ENCODE measurements around the gene PF4V1. TPM values are rescaled to one million over a fixed set of nuclear protein-coding genes. Genes with fewer than 3 reads are reported as not detected.

PF4V1 gene
- total and polyA plus RNA-seq, 9 of the 15 experiments (the other 6 are each of a cell fraction or from before 2014, with no cell fraction given) = not detected

- H3K9me1 ChIP-seq (ENCODE audit: control insufficient read depth, insufficient read depth, low read length) = no peaks in the 10 kb centered on the region
- no peak for DNase-seq (ENCODE audit: extremely low read depth in 1 of 4, low spot score in 3 of 4)
- no TSS peak for BruUV-seq (replicated peaks)
- POLR2A ChIA-PET = no interaction called here
- no peak overlapping the region for H3K4me2 ChIP-seq (ENCODE audit: insufficient read depth, low read length)
- H3K36me3 ChIP-seq (ENCODE audit: control insufficient read depth, insufficient read depth, low read length) = no peaks in the 10 kb centered on the region
- no peaks in the 10 kb centered on the region for H3K27me3 ChIP-seq (ENCODE audit: control insufficient read depth in 2 of 2, insufficient read depth in 2 of 2, low read length in 2 of 2)
- no peaks in the 10 kb centered on the region for H3K79me2 ChIP-seq (ENCODE audit: control insufficient read depth, insufficient read depth, low read length)
- no peak for ATAC-seq
- 79% methylated on average over 2 of the region's 4 CpGs for WGBS (ENCODE audit: insufficient coverage, low coverage, missing lambda C conversion rate)
- intact Hi-C loops (cut with micrococcal nuclease) (no loop called here), in situ Hi-C loops (cut with MboI) (no loop called here)
- no peak overlapping the region for H3K9ac ChIP-seq (ENCODE audit: insufficient read depth in 1 of 2, low read depth in 2 of 2, low read length in 2 of 2)
- H3K4me1 ChIP-seq (replicated peaks in 1 of 2; ENCODE audit: control insufficient read depth in 2 of 2, insufficient read depth in 2 of 2, low read length in 2 of 2) = peaks cover 0 to 5% of the 10 kb centered on the region in 2 experiments; a peak in 2 of 5 replicates
- no peak overlapping the region for H3K4me3 ChIP-seq
- no peaks in the 10 kb centered on the region for H4K20me1 ChIP-seq (replicated peaks; ENCODE audit: control insufficient read depth, insufficient read depth, low read length)
- CTCF ChIA-PET (ENCODE audit: low intra/inter-chr PET ratio) = no interaction called here
- FAIRE-seq = no peak
- H3K27ac ChIP-seq (ENCODE audit: extremely low read depth, low read depth, low read length) = no peak overlapping the region
- no peaks in the 10 kb centered on the region for H3K9me3 ChIP-seq (replicated peaks; ENCODE audit: control insufficient read depth, insufficient read depth, low read depth, low read length)
- H2AFZ ChIP-seq (ENCODE audit: low read depth, low read length) = no peak overlapping the region
- TF ChIP-seq NR1H2 (CRISPR knock-in tag; IDR thresholded peaks at IDR 0.05) (no peak), CREB3L1 (IDR thresholded peaks at IDR 0.05; ENCODE audit: borderline replicate concordance, low read depth) (no peak), NFIX (CRISPR knock-in tag; IDR thresholded peaks at IDR 0.05; ENCODE audit: low read depth) (no peak), SMARCC2 (IDR thresholded peaks at IDR 0.05; ENCODE audit: low read depth) (no peak), SNAPC5 (CRISPR knock-in tag; IDR thresholded peaks at IDR 0.05) (no peak), NR0B1 (IDR thresholded peaks at IDR 0.05; ENCODE audit: partially characterized antibody) (no peak), KDM1A (IDR thresholded peaks at IDR 0.05) (no peak), ZNF780A (CRISPR knock-in tag; IDR thresholded peaks at IDR 0.05) (no peak), ZNF12 (CRISPR knock-in tag; IDR thresholded peaks at IDR 0.05) (no peak), BCL6 (CRISPR knock-in tag; IDR thresholded peaks at IDR 0.05) (no peak), NR2F6 (CRISPR knock-in tag; IDR thresholded peaks at IDR 0.05) (no peak), ZNF639 (CRISPR knock-in tag; conservative IDR thresholded peaks at IDR 0.05 in 1 of 2, IDR thresholded peaks at IDR 0.05 in 1 of 2) (no peak), HDGF (IDR thresholded peaks at IDR 0.05) (no peak), TCF7 (IDR thresholded peaks at IDR 0.05; ENCODE audit: borderline replicate concordance) (no peak), ZC3H4 (CRISPR knock-in tag; IDR thresholded peaks at IDR 0.05; ENCODE audit: borderline replicate concordance) (no peak), OTX1 (CRISPR knock-in tag; IDR thresholded peaks at IDR 0.05) (no peak), ARID3A (IDR thresholded peaks at IDR 0.05; ENCODE audit: borderline replicate concordance, low read depth, low read length) (no peak)
Measured at GRCh38 chr4:73841243-73841925, 11.7 kb upstream of the PF4V1 start.
